ENCODE data around the gene RFX4.

RFX4 gene

DNA sequence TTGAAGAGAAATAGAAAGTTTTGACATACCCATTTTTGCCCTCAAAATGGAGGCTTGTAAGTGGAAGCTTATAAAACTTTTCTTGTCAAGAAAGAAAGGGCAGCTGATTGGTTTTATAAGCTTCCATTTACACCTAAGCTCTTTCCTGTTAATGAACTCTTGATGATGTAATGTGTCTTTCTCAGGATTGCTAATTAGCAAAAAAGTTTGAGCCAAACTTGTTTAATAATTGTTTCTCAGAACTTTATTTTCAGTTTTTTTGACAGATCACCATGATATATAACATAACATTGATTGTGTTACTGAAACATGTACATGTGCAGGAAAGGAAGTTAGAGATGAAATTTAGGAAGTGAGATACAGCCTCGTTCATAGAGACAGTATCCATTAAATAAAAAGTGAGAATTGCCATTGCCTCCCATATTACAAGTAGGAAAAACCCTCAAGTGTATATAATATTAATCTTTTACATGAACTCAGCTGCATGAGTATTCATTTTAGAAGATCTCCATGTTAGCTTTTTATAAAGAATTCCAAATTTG, 218.4 kb downstream of the RFX4 start:
- TF ChIP-seq CTCF (conservative IDR thresholded peaks at IDR 0.05; ENCODE audit: low read depth, low read length): no peak
- no peak overlapping the region for H3K27ac ChIP-seq
- no peaks in the 10 kb centered on the region for H3K27me3 ChIP-seq (ENCODE audit: insufficient read depth, low read depth)
- no peak overlapping the region for H3K4me2 ChIP-seq
- H3K9ac ChIP-seq: no peak overlapping the region
- no peaks in the 10 kb centered on the region for H3K36me3 ChIP-seq (ENCODE audit: insufficient read depth)
- no peaks in the 10 kb centered on the region for H3K4me1 ChIP-seq (ENCODE audit: low read depth, poor library complexity, severe bottlenecking)
- no peak overlapping the region for H2AFZ ChIP-seq (ENCODE audit: low read depth)
- H3K79me2 ChIP-seq (ENCODE audit: insufficient read depth, low read depth): no peaks in the 10 kb centered on the region
- H4K20me1 ChIP-seq (ENCODE audit: insufficient read depth): no peaks in the 10 kb centered on the region
- H3K4me3 ChIP-seq (IDR thresholded peaks at IDR 0.05; ENCODE audit: insufficient read depth, low read depth, low read length): no peak overlapping the region

DNA sequence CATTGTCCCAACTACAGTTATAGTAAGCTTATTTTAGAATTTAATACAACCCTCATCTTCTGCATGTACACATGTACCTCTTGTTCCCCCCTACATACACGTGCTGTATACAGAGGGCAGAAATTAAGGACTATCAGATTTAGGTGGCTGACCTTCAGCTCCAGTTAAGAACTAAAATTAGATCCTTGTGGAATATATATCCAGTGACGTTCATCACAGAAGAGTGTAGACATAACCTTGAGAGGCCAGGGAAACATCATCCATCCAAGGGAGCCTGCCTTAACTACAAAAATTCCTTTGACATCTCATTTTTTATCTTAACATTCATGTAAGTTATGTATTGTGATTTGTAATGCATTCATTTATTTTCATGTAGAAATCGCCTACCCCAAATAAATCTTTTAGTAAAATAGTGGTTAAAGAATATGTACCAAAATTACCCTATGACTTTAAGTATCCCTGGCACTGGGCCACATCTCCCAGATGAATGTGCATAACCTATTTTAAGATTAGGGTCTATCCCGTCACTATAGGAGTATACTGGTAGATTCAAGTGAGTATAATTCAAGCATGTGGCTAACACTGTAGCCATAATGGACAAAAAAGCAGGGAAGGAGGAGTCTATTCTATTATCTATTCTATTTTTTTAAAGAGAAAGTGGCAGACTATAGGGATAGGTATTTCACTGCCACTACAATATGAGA, 219.2 kb downstream of the RFX4 start:
- Histone ChIP-seq H3K4me1 (ENCODE audit: low read depth, poor library complexity, severe bottlenecking) (no peaks in the 10 kb centered on the region), H3K9ac (no peak overlapping the region), H3K36me3 (ENCODE audit: insufficient read depth) (no peaks in the 10 kb centered on the region), H3K79me2 (ENCODE audit: insufficient read depth, low read depth) (no peaks in the 10 kb centered on the region), H2AFZ (ENCODE audit: low read depth) (no peak overlapping the region), H3K4me3 (IDR thresholded peaks at IDR 0.05; ENCODE audit: insufficient read depth, low read depth, low read length) (no peak overlapping the region), H3K4me2 (no peak overlapping the region), H4K20me1 (ENCODE audit: insufficient read depth) (no peaks in the 10 kb centered on the region), H3K27ac (no peak overlapping the region), H3K27me3 (ENCODE audit: insufficient read depth, low read depth) (no peaks in the 10 kb centered on the region)
- no peak for TF ChIP-seq CTCF (conservative IDR thresholded peaks at IDR 0.05; ENCODE audit: low read depth, low read length)

- Histone ChIP-seq H3K36me3 (ENCODE audit: insufficient read depth) (no peaks in the 10 kb centered on the region), H3K9ac (no peak overlapping the region), H2AFZ (ENCODE audit: low read depth) (no peak overlapping the region), H3K27me3 (ENCODE audit: insufficient read depth, low read depth) (no peaks in the 10 kb centered on the region), H3K27ac (no peak overlapping the region), H3K4me1 (ENCODE audit: low read depth, poor library complexity, severe bottlenecking) (no peaks in the 10 kb centered on the region), H4K20me1 (ENCODE audit: insufficient read depth) (no peaks in the 10 kb centered on the region), H3K4me2 (no peak overlapping the region), H3K79me2 (ENCODE audit: insufficient read depth, low read depth) (no peaks in the 10 kb centered on the region), H3K4me3 (IDR thresholded peaks at IDR 0.05; ENCODE audit: insufficient read depth, low read depth, low read length) (no peak overlapping the region)
- no peak for TF ChIP-seq CTCF (conservative IDR thresholded peaks at IDR 0.05; ENCODE audit: low read depth, low read length)
These were observed 221.9 kb downstream of the RFX4 start for GRCh38 chr12:106804668-106805067.

Measured in KMS-11 (cell line).